Measurements from ENCODE around the gene ARG2.

ARG2 gene

DNA sequence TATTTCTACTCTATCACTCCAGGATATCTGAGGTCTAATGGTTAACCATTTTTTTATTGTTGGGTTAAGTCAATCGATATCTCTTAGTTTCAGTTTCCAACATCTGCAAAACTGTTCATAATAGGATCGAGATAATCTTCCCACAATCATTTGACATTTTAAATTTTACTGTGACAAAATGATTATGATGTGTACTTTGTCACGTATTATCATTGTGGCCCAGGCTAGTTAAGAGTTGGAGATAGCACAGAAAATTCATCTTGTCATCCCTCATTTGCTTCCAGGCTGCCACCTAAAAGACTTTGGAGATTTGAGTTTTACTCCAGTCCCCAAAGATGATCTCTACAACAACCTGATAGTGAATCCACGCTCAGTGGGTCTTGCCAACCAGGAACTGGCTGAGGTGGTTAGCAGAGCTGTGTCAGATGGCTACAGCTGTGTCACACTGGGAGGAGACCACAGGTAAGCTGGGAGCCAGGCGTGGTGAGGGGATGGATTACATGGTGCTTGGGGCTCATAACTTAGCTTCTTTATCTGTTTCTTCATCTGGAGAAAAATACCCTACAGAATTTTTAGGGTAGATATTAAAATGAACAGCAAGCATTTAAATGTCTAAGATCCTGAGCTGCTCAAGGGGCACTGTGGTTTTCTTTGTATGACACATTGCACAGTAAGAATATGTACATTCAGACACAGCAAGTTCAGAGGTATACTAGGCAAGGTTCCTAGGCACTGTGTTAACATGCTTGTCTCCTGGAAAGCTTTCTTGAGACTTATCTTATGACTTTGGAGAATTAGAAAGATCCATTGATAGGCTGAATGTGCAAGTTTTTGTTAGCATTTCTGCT is 22.4 kb downstream of the ARG2 start:
- no peak for DNase-seq

DNA sequence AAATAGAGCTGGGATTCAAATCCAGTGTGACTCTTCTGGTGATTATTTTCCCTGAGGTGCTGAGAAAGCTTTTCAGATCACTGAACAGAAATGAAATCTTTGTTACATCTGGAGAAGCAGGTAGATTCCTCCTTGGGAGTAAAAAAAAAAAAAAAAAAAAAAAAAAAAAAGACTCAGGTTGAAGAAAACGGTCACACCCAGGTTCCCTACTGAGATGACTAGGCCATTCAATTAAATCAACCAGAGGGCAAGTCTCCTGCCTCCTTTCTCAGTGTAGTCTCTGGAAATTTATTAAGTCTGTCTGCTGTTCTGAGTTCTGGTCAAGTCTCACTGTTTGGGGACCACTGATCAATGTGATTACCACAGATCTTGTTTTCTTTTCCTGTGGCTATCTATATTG is 24.0 kb downstream of the ARG2 start:
- DNase-seq: no peak

DNA sequence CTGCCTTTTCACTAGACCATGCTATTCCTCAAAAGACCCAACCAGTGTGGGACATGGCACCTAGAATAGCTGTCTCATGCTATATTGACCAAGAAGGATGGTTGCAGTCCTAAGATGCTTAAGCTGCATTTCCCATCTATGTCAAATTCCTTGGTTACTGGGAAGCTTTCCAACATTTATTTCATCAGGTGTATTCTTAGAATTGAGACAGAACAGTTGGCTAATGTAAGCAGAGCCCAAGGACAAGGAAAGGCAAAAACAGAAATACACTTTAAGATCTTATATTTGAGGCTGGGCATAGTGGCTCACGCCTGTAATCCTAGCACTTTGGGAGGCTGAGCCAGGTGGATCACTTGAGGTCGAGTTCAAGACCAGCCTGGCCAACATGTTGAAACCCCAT is 24.7 kb downstream of the ARG2 start:
- no peak for DNase-seq

DNA sequence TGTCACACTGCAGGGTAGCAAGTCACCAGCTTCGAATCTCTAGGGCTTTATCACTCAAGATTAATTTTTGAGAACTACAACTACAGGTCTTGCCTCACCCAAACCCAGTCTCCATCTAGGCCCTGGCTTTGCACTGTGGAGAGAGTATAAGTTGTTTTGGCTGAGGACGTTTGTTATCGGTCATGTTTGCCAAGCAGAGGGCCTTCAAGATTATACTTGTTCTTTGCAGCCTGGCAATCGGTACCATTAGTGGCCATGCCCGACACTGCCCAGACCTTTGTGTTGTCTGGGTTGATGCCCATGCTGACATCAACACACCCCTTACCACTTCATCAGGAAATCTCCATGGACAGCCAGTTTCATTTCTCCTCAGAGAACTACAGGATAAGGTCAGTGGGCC is 25.7 kb downstream of the ARG2 start:
- DNase-seq: no peak

DNA sequence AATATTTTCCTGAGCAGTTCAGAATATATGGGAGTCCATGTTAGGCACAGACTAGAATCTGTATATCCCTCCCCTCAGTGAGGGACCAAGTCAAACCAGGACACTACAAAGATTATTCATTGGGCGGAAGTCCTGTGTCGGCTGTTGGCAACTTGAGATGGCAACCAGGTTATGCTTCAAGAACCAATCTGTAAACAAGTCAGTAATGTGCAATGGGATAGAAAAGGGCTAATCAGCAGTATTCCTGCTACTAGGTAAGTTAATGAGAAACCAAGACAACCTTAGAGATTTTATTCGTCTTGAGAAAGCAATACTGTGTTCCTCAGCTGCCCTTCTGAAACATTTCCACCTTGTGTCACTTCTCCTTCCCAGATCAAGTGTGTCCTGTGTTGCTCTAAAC is 26.4 kb downstream of the ARG2 start:
- no peak for DNase-seq

DNA sequence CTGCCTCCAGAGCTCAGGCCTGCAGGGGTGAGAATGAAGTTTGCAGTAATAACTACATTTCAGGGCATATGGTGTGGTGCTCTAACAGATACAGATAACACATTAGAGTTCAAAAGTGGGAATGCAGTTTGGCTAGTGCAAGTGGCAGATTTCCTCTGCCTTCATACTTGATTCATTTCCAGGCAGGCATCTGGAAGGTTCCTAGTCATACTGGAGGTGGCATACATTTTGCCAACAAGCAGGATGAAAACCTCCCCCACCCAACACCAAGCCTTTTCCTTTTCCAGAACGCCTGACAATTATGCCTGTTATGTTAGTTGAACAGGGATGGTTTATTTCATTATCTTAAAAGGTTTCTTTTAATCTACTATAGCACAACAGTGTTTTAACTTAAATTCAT is 30.4 kb downstream of the ARG2 start:
- DNase-seq: no peak

DNA sequence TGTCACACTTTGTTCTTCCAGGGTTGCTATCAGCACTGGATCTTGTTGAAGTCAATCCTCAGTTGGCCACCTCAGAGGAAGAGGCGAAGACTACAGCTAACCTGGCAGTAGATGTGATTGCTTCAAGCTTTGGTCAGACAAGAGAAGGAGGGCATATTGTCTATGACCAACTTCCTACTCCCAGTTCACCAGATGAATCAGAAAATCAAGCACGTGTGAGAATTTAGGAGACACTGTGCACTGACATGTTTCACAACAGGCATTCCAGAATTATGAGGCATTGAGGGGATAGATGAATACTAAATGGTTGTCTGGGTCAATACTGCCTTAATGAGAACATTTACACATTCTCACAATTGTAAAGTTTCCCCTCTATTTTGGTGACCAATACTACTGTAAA is 31.0 kb downstream of the ARG2 start:
- DNase-seq: no peak

DNA sequence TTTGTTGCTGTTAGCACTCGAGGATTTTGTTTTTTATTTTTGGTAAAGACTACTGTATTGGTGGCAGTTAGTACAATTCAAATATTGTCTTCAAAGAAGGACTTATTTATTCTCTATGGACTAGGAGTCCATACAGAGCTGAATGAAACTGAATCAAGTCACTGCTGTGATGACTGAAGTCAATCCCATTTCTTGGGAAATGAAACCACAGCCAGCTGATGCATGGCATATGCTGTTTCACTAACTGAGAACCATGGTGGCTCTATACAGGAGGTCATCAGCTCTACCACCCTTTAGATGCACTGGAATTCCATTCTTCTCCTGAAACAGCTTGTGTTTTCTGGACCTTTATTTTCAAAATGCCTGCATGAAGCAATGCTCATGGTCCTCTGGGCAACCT is 32.5 kb downstream of the ARG2 start:
- no peak for DNase-seq

DNA sequence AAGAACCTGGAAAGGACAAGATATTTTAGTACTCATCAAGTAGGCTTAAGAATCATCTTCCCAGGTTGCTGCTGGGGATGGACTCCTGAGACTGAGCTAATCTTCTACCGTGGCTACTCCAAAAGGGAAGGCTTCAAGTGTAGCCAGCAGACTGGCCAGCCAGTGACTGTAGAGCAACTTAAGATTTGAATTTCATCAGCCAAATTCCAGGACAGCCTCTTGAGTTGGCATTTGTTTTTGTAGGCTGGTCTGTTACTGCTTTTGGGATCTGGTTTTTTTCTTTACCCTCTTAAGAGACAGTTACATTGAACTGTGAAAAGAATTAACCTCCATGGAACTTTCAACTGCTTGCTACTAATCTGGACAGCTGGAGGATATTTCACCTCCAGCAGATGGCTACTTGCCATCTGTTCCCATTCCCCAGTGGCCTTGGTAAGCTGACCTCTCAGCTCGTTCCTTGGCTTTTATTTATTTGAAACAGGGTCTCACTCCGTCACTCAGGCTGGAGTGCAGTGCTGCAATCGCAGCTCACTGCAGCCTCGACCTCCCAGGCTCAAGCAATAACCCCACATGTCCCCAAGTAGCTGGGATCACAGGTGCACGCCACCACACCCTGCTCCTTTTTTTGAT is 34.0 kb downstream of the ARG2 start:
- DNase-seq: peak; percentile 41

DNA sequence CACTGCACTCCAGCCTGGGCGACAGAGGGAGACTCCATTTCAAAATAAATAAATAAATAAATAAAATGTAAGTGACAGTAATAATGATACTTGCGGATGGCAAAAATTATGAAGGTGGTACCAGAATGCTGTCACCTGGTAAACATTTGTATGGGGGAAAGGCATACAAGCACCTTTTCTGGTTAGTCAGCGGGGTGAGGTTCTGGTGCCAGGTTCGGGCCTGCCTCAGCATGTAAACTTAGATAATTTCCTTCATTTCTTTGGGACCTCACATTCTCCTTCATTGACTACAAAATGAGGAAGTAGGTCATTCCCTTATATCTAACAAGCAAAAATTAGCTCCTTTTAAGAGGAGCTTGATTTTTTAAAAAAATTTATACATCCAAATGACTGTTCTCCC is 43.9 kb downstream of the ARG2 start:
- DNase-seq: no peak

DNA sequence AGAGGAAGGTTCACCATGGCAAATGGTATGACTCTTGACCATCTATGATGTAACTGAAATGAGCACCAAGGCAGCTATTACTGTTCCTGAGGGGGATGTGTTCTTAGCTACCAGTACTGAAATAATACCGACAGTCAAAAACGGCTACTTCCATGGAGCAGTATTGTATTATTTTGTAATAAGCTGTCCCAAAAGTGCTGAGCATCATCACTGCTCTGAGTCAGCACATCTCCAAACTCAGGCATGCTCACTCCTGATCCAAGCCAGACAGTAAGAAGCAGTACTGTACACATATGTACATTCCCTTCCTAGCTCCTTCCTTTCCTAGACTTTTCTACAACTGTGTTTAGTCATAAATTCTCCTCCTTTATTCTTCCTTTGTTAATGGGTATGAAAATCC is 46.1 kb downstream of the ARG2 start:
- DNase-seq: no peak

DNA sequence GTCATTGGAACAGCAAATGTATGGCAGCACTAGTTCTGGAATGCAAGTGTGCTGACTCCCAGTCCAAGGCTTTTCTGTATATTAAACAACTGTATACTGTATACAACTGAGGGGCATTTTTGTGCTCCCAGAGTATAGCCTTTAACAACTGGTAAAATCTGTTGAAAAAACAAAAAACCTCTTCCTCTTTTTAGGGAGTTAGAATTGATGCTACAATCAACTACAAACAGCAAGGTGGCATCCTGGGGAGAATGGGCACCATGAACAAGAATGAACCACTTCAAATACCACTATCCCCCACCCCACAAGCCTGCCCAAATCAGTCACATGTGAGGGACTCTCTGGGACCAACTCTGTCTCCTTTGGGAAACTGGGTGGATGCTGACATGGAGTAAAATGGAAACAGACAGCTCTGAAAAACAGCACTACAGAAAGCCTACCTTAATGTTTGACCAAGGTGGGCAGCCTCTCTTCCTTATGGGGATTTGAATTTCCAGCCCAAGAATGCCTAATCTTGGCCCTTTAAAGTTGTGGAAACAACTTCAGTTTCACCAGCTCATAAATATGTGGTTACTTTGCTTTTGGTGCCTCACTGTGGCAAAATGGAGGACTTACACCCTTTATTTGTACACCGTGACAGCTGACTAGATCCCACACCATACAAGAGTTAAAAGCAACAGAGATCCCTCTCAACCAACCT is 47.2 kb downstream of the ARG2 start:
- peak; percentile 67 for DNase-seq

DNA sequence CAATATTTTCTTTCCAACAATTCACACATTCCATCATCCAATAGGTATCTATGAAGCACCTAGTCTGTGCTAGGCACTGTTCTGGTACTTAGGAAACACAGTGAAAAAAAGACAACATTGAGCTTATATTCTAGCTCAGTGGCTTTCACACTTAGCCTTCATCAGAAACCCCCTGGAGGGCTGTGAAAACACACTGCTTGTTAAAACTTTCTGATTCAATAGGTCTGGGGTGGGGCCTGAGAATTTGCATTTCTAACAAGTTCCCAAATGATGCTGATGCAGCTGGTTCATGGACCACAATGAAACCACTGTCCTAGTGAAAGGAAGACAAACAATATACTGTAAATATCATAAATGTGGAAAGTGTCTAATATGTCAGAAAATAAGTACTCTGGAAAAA is 48.8 kb downstream of the ARG2 start:
- DNase-seq: no peak

DNA sequence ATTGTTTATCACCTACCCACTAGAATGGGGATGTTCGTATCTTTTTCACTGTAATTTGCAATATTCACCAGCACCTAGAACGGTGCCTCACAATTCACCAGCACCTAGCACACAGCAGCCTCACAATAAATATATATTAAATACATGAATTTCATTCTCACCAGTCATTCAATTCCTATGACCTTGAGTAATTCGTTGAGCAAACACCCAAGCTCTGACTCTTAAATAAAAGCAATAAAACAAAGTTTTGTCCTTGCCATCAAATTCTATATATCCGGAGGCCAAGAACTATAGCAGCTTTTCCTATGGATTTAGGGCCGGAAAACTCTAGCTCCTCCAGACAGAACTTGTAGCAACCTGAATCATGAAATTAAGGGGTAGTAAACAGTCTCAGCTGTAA is 53.7 kb downstream of the ARG2 start:
- DNase-seq: no peak

DNA sequence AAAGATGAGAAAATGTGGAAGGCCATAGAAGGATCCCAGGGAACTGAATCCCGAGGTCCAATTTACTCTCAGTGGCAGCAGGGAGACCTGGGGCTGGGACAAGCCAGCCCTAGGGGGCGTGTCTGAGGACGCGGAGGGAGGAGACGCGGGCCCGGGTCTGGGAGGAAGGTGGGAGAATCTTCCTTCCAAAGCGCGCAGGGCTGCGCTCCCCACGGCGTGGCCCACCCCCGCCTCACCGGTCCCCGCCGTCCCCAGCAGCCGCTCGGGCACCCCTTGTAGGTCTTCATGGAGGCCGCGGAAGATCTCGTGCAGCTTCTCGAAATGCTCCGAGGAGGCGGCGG is 54.4 kb downstream of the ARG2 start:
- peak; percentile 89 for DNase-seq

DNA sequence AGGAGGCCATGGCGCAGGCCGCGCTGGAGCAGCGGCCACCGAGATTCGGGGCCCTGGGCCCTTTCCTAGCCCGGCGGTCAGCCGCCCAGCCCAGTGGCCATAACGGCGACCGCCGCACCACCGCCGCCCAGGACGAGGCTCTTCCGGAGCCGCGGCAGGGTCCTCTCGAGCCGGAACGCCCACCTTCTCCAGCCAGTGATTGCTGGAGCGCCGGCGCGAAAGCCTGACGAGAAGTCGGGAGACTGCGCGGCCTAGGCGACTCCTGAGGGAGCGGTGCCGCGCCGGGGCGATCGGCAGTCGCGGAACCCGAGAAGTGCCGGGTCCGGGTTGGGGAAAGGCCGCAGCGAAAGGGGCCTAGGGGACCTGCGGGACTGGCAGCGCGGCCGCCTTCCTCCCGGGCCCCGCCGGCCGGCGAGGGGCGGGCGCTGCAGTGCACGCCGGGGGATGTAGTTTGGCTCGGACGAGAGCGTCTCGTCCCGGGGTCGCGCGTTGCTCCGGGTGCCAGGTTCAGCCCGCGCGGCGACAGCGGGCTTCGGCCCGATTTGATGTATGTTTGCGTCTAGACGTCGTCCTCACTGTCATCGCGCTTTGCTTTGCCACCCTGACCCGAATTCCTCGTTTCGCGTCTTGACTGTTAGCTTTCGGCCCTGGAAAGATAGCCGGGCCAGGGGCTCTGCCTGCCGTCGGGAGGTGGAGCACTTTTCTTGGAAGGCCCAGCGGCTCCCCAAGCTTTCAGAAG is 54.9 kb downstream of the ARG2 start, which contains the start of gene VTI1B:
Gene VTI1B (minus strand): TSS at position 153 of the 739 bp plus-strand sequence. CDS start 143 bp downstream, at position 10.
- peak; percentile 96 for DNase-seq

DNA sequence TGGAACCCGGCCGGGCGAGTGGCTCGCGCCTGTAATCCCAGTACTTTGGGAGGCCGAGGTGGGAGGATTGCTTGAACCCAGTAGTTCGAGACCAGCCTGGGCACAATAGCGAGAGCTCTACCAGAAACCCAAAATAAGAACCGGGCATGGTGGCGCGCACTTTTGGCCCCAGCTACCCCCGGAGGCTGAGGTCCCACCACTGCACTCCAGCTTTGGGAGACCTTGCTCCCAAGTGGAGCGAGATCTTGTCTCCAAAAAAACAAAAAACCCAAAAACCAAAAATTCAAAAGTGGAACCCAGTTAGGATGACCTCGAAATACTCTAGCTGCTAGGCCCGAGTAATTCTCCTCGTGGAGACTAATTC is 55.5 kb downstream of the ARG2 start:
- no peak for DNase-seq

DNA sequence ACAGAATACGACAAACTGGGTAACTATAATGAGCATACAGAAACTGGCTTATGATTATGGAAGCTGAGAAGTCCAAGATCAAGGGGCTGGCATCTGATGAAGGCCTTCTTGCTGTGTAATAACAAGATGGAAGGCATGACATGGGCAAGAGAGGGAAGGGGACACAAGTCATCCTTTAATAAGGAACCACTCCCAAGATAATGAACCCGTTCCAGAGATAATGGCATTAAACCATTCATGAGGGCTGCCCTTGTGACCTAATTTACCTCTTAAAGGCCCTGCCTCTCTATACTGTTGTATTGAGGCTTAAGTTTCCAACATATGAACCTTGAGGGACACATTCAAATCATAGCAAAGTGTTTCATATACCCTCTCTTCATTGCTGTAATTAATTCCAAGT is 59.3 kb downstream of the ARG2 start:
- no peak for DNase-seq

DNA sequence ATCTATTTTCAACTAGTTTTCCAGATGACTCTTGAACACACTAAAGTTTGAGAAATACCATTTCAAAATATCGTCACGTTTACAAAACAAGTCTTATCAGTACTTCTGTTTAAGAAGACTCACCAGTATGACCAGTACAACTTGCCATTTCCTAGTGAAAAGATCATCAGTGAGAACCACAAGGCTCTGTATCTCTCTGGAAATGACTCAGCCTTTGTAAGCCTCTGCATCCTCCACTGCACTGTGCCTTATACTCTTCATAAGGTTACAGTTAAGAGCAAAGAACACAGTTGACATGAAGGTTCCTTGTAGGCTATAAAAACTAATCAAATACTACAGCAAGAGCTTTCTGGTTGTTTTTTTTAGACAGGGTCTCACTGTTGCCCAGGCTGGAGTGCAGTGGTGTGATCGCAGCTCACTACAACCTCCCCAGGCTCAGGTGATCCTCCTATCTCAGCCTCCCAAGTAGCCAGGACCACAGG is 60.4 kb downstream of the ARG2 start:
- no peak for DNase-seq

DNA sequence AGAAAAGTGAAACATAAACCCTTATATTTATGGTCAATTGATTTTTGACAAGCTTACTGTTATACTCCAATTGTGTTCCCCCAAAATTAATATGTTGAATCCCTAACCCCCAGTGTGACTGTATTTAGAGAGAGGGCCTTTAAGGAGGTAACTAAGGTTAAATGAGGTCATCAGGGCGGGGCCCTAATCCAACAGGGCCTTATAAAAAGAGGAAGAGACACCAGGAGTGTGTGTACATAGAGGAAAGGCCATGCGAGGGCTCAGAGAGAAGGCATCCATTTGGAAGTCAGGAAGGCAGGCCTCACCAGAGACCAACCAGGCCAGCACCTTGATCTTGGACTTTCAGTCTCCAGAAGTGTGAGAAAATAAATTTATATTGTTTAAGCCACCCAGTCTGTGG is 61.2 kb downstream of the ARG2 start:
- DNase-seq: no peak

DNA sequence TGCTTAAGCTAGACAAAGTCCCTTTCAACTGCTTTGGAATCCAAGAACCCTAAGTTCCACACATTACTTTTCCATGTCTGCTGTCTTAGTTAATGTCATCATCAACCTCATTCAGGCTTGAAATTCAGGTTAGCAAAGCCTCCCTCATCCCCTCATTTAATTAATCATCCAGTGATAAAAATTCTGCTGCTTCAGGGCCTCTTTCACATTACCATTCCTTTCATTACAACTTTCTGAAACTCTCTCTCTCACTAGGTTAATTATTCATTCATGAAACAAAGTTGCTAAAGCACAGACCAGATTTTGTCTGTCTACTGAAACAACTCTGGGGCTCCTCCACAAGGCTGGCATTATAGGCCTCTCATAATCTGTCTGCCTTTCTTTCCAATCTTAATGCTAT is 64.1 kb downstream of the ARG2 start:
- no peak for DNase-seq

DNA sequence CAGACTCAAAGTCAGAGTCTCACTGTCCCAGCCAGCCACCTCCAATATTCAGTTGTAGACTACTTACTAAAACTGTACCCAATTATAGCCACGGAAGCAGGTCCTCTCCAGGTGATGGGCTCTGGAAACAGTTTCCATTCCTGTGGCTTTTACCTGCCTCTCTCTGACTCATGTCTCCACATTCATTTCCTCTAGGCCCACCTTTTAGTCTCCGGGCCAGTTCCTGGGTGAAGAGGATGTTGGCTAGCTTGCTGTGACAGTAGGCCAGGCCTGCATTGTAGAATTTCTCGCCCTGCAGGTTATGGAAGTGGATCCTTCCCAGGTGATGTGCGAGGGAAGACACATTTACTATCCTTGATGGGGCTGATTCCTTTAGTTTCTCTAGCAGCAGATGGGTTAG is 70.3 kb downstream of the ARG2 start:
- no peak for DNase-seq

DNA sequence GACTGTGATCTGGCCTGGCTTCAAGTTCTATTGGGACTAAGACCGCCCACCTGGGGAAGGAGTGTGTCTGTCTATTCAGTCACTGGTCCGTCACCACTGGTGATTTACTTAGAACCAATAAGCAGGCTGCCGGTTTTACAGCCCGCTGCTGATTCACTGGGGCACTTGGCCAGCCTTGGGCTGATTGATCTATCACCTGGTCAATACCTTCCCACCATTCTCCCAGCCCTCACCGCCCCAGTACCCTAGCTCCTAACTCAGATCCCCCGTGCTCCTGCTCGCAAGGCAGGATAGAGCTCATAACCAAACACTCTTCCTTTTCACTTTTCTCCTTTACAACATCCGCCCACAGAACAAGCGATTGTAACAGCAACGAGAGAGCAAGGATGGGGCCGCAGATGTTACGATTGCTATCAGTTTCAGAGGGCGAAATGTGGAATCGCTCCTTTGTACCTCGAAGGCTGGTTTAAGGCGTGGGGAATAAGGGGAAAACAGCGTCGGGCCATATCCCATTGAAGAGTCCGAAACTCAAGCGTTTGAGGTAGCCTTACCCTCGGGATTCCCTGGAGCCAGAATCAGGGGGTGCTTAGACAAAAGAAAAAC is 75.2 kb downstream of the ARG2 start:
- peak; percentile 75 for DNase-seq

Data from eye (tissue), 1 donor.